ENCODE measurements around the gene FEZF1. TPM values are rescaled to one million over a fixed set of nuclear protein-coding genes. Genes with fewer than 3 reads are reported as not detected.

FEZF1 gene
- total RNA-seq, 2 experiments from 2014 or later: not detected

- H3K9me3 ChIP-seq (ENCODE audit: low read length): no peaks in the 10 kb centered on the region
- H3K36me3 ChIP-seq (ENCODE audit: insufficient read depth, low read length): no peaks in the 10 kb centered on the region
- no peaks in the 10 kb centered on the region for H3K4me1 ChIP-seq (ENCODE audit: insufficient read depth, low read length, poor library complexity, severe bottlenecking)
- CTCF ChIA-PET (ENCODE audit: unreplicated experiment): no interaction called here
- H3K4me2 ChIP-seq (ENCODE audit: low read length): no peak overlapping the region
- POLR2A ChIA-PET: no interaction called here
- no peak overlapping the region for H3K27ac ChIP-seq (ENCODE audit: low read depth, low read length, poor library complexity, severe bottlenecking)
- no peaks in the 10 kb centered on the region for H3K79me2 ChIP-seq (ENCODE audit: insufficient read depth, low read depth, low read length)
- H3K9me2 ChIP-seq (ENCODE audit: insufficient read depth, low read length): no peaks in the 10 kb centered on the region
- no peaks in the 10 kb centered on the region for H4K20me1 ChIP-seq (ENCODE audit: insufficient read depth, low read length)
- DNase-seq (ENCODE audit: low spot score): no peak
- TF ChIP-seq EZH2phosphoT487 (IDR thresholded peaks at IDR 0.05; ENCODE audit: borderline replicate concordance, low read depth, low read length): no peak
- TF ChIP-seq, protein P1, sequence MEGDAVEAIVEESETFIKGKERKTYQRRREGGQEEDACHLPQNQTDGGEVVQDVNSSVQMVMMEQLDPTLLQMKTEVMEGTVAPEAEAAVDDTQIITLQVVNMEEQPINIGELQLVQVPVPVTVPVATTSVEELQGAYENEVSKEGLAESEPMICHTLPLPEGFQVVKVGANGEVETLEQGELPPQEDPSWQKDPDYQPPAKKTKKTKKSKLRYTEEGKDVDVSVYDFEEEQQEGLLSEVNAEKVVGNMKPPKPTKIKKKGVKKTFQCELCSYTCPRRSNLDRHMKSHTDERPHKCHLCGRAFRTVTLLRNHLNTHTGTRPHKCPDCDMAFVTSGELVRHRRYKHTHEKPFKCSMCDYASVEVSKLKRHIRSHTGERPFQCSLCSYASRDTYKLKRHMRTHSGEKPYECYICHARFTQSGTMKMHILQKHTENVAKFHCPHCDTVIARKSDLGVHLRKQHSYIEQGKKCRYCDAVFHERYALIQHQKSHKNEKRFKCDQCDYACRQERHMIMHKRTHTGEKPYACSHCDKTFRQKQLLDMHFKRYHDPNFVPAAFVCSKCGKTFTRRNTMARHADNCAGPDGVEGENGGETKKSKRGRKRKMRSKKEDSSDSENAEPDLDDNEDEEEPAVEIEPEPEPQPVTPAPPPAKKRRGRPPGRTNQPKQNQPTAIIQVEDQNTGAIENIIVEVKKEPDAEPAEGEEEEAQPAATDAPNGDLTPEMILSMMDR (conservative IDR thresholded peaks at IDR 0.05; ENCODE audit: low read length): no peak
- no peak overlapping the region for H3K4me3 ChIP-seq (ENCODE audit: low read depth, low read length, poor library complexity, severe bottlenecking)
- BruUV-seq (replicated peaks): no TSS peak
- H2AFZ ChIP-seq (ENCODE audit: low read length): no peak overlapping the region
- intact Hi-C loops (cut with micrococcal nuclease; ENCODE audit: unreplicated experiment): no loop called here
These were observed 825 bp downstream of the FEZF1 start for GRCh38 chr7:122303531-122304318.

- H3K4me3 ChIP-seq (ENCODE audit: low read depth, low read length, poor library complexity, severe bottlenecking): no peak overlapping the region
- DNase-seq (ENCODE audit: low spot score): no peak
- no peaks in the 10 kb centered on the region for H3K36me3 ChIP-seq (ENCODE audit: insufficient read depth, low read length)
- H3K27ac ChIP-seq (ENCODE audit: low read depth, low read length, poor library complexity, severe bottlenecking): no peak overlapping the region
- H4K20me1 ChIP-seq (ENCODE audit: insufficient read depth, low read length): no peaks in the 10 kb centered on the region
- no peak overlapping the region for H3K4me2 ChIP-seq (ENCODE audit: low read length)
- no peaks in the 10 kb centered on the region for H3K79me2 ChIP-seq (ENCODE audit: insufficient read depth, low read depth, low read length)
- ChIA-PET POLR2A (no interaction called here), CTCF (ENCODE audit: unreplicated experiment) (no interaction called here)
- no peaks in the 10 kb centered on the region for H3K9me2 ChIP-seq (ENCODE audit: insufficient read depth, low read length)
- no peak overlapping the region for H2AFZ ChIP-seq (ENCODE audit: low read length)
- no TSS peak for BruUV-seq (replicated peaks)
- intact Hi-C loops (cut with micrococcal nuclease; ENCODE audit: unreplicated experiment): no loop called here
- no peaks in the 10 kb centered on the region for H3K9me3 ChIP-seq (ENCODE audit: low read length)
- no peaks in the 10 kb centered on the region for H3K4me1 ChIP-seq (ENCODE audit: insufficient read depth, low read length, poor library complexity, severe bottlenecking)
- no peak for TF ChIP-seq EZH2phosphoT487 (IDR thresholded peaks at IDR 0.05; ENCODE audit: borderline replicate concordance, low read depth, low read length)
- TF ChIP-seq, protein P1 (conservative IDR thresholded peaks at IDR 0.05; ENCODE audit: low read length): no peak
These were observed 1.6 kb downstream of the FEZF1 start for GRCh38 chr7:122302761-122303530.
